H9 (cell line): ENCODE measurements around the gene SSBP2. TPM values are rescaled to one million over a fixed set of nuclear protein-coding genes. Genes with fewer than 3 reads are reported as not detected.

Experiments used
- DNase-seq: peaks from one replicate; pipeline ENCODE4 v3.0.0-alpha.2; 2017
- H2AFZ ChIP-seq: one replicate; pipeline ENCODE4 v1.6.1; 2013; ENCODE audit warnings: mild to moderate bottlenecking, low read length, control low read depth, moderate library complexity
- H2AK5ac ChIP-seq: 2 replicates; pipeline ENCODE4 v1.6.1; 2013; ENCODE audit warnings: low read length, control low read depth, mixed read lengths; ENCODE audit not compliant: insufficient read length
- H2BK120ac ChIP-seq: one replicate; pipeline ENCODE4 v1.6.1; 2013; ENCODE audit warnings: low read depth, mild to moderate bottlenecking, low read length, control low read depth, inconsistent platforms; ENCODE audit not compliant: poor library complexity, severe bottlenecking
- H2BK12ac ChIP-seq: 2 replicates; pipeline ENCODE4 v1.6.1; 2013; ENCODE audit warnings: low read length, control low read depth, mixed read lengths, low read depth; ENCODE audit not compliant: insufficient read length
- H2BK15ac ChIP-seq: 2 replicates; pipeline ENCODE4 v1.6.1; 2013; ENCODE audit warnings: low read depth, low read length, control low read depth
- H2BK20ac ChIP-seq: one replicate; pipeline ENCODE4 v1.6.1; 2013; ENCODE audit warnings: low read depth, mild to moderate bottlenecking, low read length, control low read depth, inconsistent platforms; ENCODE audit not compliant: poor library complexity, severe bottlenecking
- H2BK5ac ChIP-seq: 2 replicates; pipeline ENCODE4 v1.6.1; 2013; ENCODE audit warnings: low read length, control low read depth, mixed read lengths; ENCODE audit not compliant: insufficient read length
- H3K14ac ChIP-seq: 2 replicates; pipeline ENCODE4 v1.6.1; 2013; ENCODE audit warnings: low read length, control low read depth; ENCODE audit not compliant: insufficient read depth
- H3K18ac ChIP-seq: 2 replicates; pipeline ENCODE4 v1.6.1; 2013; ENCODE audit warnings: low read depth, mild to moderate bottlenecking, mixed read lengths, low read length, control low read depth; ENCODE audit not compliant: insufficient read length
- H3K23ac ChIP-seq: 2 replicates; pipeline ENCODE4 v1.6.1; 2013; ENCODE audit warnings: low read length, control low read depth, mixed read lengths, low read depth; ENCODE audit not compliant: insufficient read length
- H3K23me2 ChIP-seq: 2 replicates; pipeline ENCODE4 v1.6.1; 2013; ENCODE audit warnings: low read depth, mild to moderate bottlenecking, mixed read lengths, low read length, control low read depth; ENCODE audit not compliant: insufficient read length, poor library complexity, severe bottlenecking
- H3K27ac ChIP-seq: 2 replicates; pipeline ENCODE4 v1.5.1; 2013; ENCODE audit warnings: low read length, control low read depth, mixed read lengths, low read depth; ENCODE audit not compliant: insufficient read length
- H3K27me3 ChIP-seq: 2 replicates; pipeline ENCODE4 v1.6.1; 2013; ENCODE audit warnings: low read length, control low read depth, inconsistent platforms; ENCODE audit not compliant: insufficient read depth
- H3K4ac ChIP-seq: 2 replicates; pipeline ENCODE4 v1.6.1; 2013; ENCODE audit warnings: low read depth, mild to moderate bottlenecking, control low read depth, inconsistent platforms, low read length, moderate library complexity
- H3K4me1 ChIP-seq: 2 replicates; pipeline ENCODE4 v1.6.1; 2013; ENCODE audit warnings: low read length, control low read depth, inconsistent platforms; ENCODE audit not compliant: insufficient read depth
- H3K4me2 ChIP-seq: 2 replicates; pipeline ENCODE4 v1.6.1; 2013; ENCODE audit warnings: low read length, control low read depth, mixed read lengths; ENCODE audit not compliant: insufficient read length, insufficient read depth
- H3K56ac ChIP-seq: 2 replicates; pipeline ENCODE4 v1.6.1; 2013; ENCODE audit warnings: low read depth, mild to moderate bottlenecking, mixed read lengths, low read length, control low read depth; ENCODE audit not compliant: insufficient read length
- H3K79me1 ChIP-seq: 2 replicates; pipeline ENCODE4 v1.6.1; 2013; ENCODE audit warnings: low read depth, mild to moderate bottlenecking, moderate library complexity, low read length, control low read depth, inconsistent platforms; ENCODE audit not compliant: insufficient read depth, poor library complexity, severe bottlenecking
- H3K79me2 ChIP-seq: 2 replicates; pipeline ENCODE4 v1.6.1; 2013; ENCODE audit warnings: low read length, control low read depth, inconsistent platforms; ENCODE audit not compliant: insufficient read depth
- H3K9ac ChIP-seq: 2 replicates; pipeline ENCODE4 v1.6.1; 2013; ENCODE audit warnings: low read length, control low read depth, mixed read lengths; ENCODE audit not compliant: insufficient read length; ENCODE audit errors: extremely low read depth
- H3K9me3 ChIP-seq: one replicate; pipeline ENCODE4 v1.6.1; 2013; ENCODE audit warnings: low read depth, low read length, inconsistent platforms; ENCODE audit not compliant: control insufficient read depth
- H3T11ph ChIP-seq: one replicate; pipeline ENCODE4 v1.6.1; 2013; ENCODE audit warnings: mild to moderate bottlenecking, low read length, control low read depth, inconsistent platforms
- H4K20me1 ChIP-seq: one replicate; pipeline ENCODE4 v1.6.1; 2013; ENCODE audit not compliant: control insufficient read depth, insufficient read length, insufficient read depth
- H4K5ac ChIP-seq: 2 replicates; pipeline ENCODE4 v1.6.1; 2013; ENCODE audit warnings: low read depth, mild to moderate bottlenecking, mixed read lengths, low read length, control low read depth; ENCODE audit not compliant: insufficient read length
- H4K8ac ChIP-seq: replicated peaks from 2 replicates; pipeline ENCODE4 v1.6.1; 2013; ENCODE audit warnings: low read length, control low read depth, mixed read lengths, low read depth; ENCODE audit not compliant: insufficient read length
- H4K91ac ChIP-seq: 2 replicates; pipeline ENCODE4 v1.6.1; 2013; ENCODE audit warnings: low read depth, mild to moderate bottlenecking, moderate library complexity, mixed read lengths, low read length, control low read depth; ENCODE audit not compliant: insufficient read length
- H3K27ac Mint-ChIP-seq, 3 experiments: 2 replicates in 2 of 3; 3 replicates in 1 of 3; pipeline ENCODE4 v1.8.0; 2020 to 2021; ENCODE audit warnings: mixed read lengths in 3 of 3, mild to moderate bottlenecking in 1 of 3, moderate library complexity in 1 of 3
- H3K27me3 Mint-ChIP-seq: 2 replicates; pipeline ENCODE4 v1.8.0; 2021; ENCODE audit warnings: low read depth, mild to moderate bottlenecking, moderate library complexity, mixed read lengths
- H3K36me3 Mint-ChIP-seq, 3 experiments: 2 replicates in 2 of 3; 3 replicates in 1 of 3; pipeline ENCODE4 v1.8.0; 2020 to 2021; ENCODE audit warnings: low read depth in 3 of 3, mixed read lengths in 3 of 3; ENCODE audit not compliant: insufficient read depth in 1 of 3
- H3K4me1 Mint-ChIP-seq, 2 experiments: 2 replicates each; pipeline ENCODE4 v1.8.0; 2020; ENCODE audit warnings: mixed read lengths in 2 of 2
- H3K4me3 Mint-ChIP-seq, 2 experiments: 2 replicates in 1 of 2; 3 replicates in 1 of 2; pipeline ENCODE4 v1.8.0; 2020 to 2021; ENCODE audit warnings: mild to moderate bottlenecking in 2 of 2, mixed read lengths in 2 of 2, moderate library complexity in 1 of 2
- H3K9me3 Mint-ChIP-seq, 2 experiments: 2 replicates in 1 of 2; 3 replicates in 1 of 2; pipeline ENCODE4 v1.8.0; 2020; ENCODE audit warnings: mild to moderate bottlenecking in 2 of 2, mixed read lengths in 2 of 2, moderate library complexity in 1 of 2
- WGBS: extraction: QIAGEN DNeasy Blood & Tissue Kit; methylation state at CpG from one replicate; pipeline ENCODE4 v1.1.7; 2013; ENCODE audit warnings: missing lambda C conversion rate, low lambda C conversion rate, mixed read lengths; ENCODE audit not compliant: insufficient read length; ENCODE audit errors: extremely low coverage; 5-methylcytosine and 5-hydroxymethylcytosine counted together
- total RNA-seq: library from RNA; stranded (reverse); gene quantifications from 2 replicates; pipeline ENCODE4 v1.2.1, GENCODE V29; 2021
- TF ChIP-seq, protein P1 (sequence below): fragments of 200-600 bp; sonication (generic); conservative IDR thresholded peaks from 3 replicates; pipeline ENCODE4 v1.8.0; 2021; ENCODE audit warnings: antibody characterized with exemption, mild to moderate bottlenecking

SSBP2 gene
- total RNA-seq, 1 experiment from 2014 or later, result 35.6 TPM

- Histone ChIP-seq H3K9me3 (no peaks in the 10 kb centered on the region), H4K91ac (no peak overlapping the region), H3K18ac (no peak overlapping the region), H3K27me3 (no peaks in the 10 kb centered on the region), H3K9ac (no peak overlapping the region), H2BK20ac (no peak overlapping the region), H3K4me1 (peaks cover 6% of the 10 kb centered on the region; the same call in 1 of the 2 replicates), H3K23ac (no peak overlapping the region), H3K79me1 (no peaks in the 10 kb centered on the region), H4K8ac (no peak overlapping the region), H3T11ph (no peak overlapping the region), H2AK5ac (no peak overlapping the region), H2BK120ac (no peak overlapping the region), H3K79me2 (no peaks in the 10 kb centered on the region), H4K5ac (no peak overlapping the region), H3K23me2 (no peaks in the 10 kb centered on the region), H3K27ac (no peak overlapping the region), H3K4ac (no peak overlapping the region), H3K4me2 (no peak overlapping the region), H2BK12ac (no peak overlapping the region), H4K20me1 (no peaks in the 10 kb centered on the region), H2AFZ (no peak overlapping the region), H3K56ac (no peak overlapping the region), H3K14ac (no peak overlapping the region), H2BK15ac (no peak overlapping the region), H2BK5ac (no peak overlapping the region)
- H3K27ac Mint-ChIP-seq, result no peak overlapping the region
- no peak overlapping the region for H3K4me3 Mint-ChIP-seq
- H3K9me3 Mint-ChIP-seq, result peaks cover 0 to 12% of the 10 kb centered on the region in 2 experiments; a peak in 4 of 5 replicates
- no peak for DNase-seq
- TF ChIP-seq, protein P1, sequence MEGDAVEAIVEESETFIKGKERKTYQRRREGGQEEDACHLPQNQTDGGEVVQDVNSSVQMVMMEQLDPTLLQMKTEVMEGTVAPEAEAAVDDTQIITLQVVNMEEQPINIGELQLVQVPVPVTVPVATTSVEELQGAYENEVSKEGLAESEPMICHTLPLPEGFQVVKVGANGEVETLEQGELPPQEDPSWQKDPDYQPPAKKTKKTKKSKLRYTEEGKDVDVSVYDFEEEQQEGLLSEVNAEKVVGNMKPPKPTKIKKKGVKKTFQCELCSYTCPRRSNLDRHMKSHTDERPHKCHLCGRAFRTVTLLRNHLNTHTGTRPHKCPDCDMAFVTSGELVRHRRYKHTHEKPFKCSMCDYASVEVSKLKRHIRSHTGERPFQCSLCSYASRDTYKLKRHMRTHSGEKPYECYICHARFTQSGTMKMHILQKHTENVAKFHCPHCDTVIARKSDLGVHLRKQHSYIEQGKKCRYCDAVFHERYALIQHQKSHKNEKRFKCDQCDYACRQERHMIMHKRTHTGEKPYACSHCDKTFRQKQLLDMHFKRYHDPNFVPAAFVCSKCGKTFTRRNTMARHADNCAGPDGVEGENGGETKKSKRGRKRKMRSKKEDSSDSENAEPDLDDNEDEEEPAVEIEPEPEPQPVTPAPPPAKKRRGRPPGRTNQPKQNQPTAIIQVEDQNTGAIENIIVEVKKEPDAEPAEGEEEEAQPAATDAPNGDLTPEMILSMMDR, result no peak
- H3K27me3 Mint-ChIP-seq, result no peaks in the 10 kb centered on the region
- peaks cover 27 to 30% of the 10 kb centered on the region in 2 experiments for H3K4me1 Mint-ChIP-seq
- peaks cover 0 to 9% (median 0%) of the 10 kb centered on the region in 3 experiments; a peak in 4 of 7 replicates for H3K36me3 Mint-ChIP-seq
- no CpG with 5 or more reads among the region's 5 CpGs for WGBS
Measured at GRCh38 chr5:81786496-81786895, 35.6 kb upstream of the SSBP2 start.
